AG04450 (cell line): Measurements from ENCODE around the gene GRHL1. TPM values are rescaled to one million over a fixed set of nuclear protein-coding genes. Genes with fewer than 3 reads are reported as not detected.

Experiments used
- CTCF ChIA-PET: fragments of 300-600, 350-600 bp; formaldehyde crosslinking; extraction: SDS; loops from one replicate; lab custom pipeline; 2022; ENCODE audit warnings: antibody characterized with exemption, inconsistent platforms; lab: Charles Lee
- POLR2A ChIA-PET: fragments of 350-600 bp; formaldehyde crosslinking; extraction: SDS; loops from one replicate; lab custom pipeline; 2021; ENCODE audit warnings: antibody characterized with exemption, inconsistent platforms; lab: Yijun Ruan, JAX
- DNase-seq: peaks from one replicate; pipeline ENCODE4 v3.0.0-alpha.2; 2011; ENCODE audit warnings: low read depth, low spot score
- H3K27ac ChIP-seq: one replicate; pipeline ENCODE4 v1.5.1; 2012; ENCODE audit warnings: low read depth, low read length, control low read depth
- H3K27me3 ChIP-seq: one replicate; pipeline ENCODE4 v1.6.0; 2012; ENCODE audit warnings: low read length; ENCODE audit not compliant: control insufficient read depth, insufficient read depth
- H3K4me3 ChIP-seq: 2 replicates; pipeline ENCODE4 v1.5.1; 2011; ENCODE audit warnings: mild to moderate bottlenecking, low read depth, low read length, control low read depth
- H3K9me3 ChIP-seq: 2 replicates; pipeline ENCODE4 v1.5.1; 2012; ENCODE audit warnings: low read length; ENCODE audit not compliant: control insufficient read depth, insufficient read depth
- polyA plus RNA-seq: library from polyadenylated mRNA; depleted of rRNA; stranded (reverse); fragments of >200 nt; gene quantifications from 2 replicates; pipeline ENCODE4 v1.2.3, GENCODE V29; 2011
- TF ChIP-seq, protein P1 (sequence below): IDR thresholded peaks from 2 replicates; pipeline ENCODE4 v1.5.1; 2011; ENCODE audit warnings: low read depth, low read length, control low read depth, inconsistent platforms

GRHL1 gene
- polyA plus RNA-seq, 1 experiment = 0.64 TPM

DNA sequence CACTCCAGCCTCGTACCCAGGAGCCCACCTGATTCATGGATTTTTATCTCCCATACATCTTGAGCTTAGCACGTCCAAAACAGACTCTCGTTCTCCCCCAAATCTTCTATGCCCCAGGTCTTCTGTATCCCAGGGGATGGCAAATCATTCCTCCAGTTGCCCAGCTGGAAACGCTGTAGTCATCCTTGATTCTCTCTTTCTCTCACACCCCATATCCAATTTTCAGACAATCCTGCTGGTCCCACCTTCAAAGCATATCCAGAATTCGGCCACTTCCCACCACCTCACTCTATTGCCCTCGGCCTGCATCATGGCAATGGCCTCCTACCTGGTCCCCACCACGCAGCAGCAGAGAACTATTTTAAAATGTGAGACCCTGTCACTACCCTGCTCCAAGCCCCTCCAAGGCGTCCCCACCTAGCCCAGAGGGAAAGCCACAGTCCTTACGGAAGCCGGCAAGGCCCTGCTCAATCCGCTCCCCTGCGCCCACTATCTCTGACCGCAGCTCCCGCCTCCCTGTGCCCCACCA lies 1.4 kb upstream of the GRHL1 start:
- ChIA-PET POLR2A (no interaction called here), CTCF (interaction anchor here (0.6 to 1.0 kb wide), 3 partner anchors 20 to 135 kb away, joined by 3 read pairs; no protein-coding TSS in a partner anchor)
- no peak for DNase-seq
- H3K27me3 ChIP-seq = peaks cover 28% of the 10 kb centered on the region
- no peak overlapping the region for H3K27ac ChIP-seq
- H3K9me3 ChIP-seq = no peaks in the 10 kb centered on the region; the same call in 1 of the 2 replicates
- TF ChIP-seq, protein P1, sequence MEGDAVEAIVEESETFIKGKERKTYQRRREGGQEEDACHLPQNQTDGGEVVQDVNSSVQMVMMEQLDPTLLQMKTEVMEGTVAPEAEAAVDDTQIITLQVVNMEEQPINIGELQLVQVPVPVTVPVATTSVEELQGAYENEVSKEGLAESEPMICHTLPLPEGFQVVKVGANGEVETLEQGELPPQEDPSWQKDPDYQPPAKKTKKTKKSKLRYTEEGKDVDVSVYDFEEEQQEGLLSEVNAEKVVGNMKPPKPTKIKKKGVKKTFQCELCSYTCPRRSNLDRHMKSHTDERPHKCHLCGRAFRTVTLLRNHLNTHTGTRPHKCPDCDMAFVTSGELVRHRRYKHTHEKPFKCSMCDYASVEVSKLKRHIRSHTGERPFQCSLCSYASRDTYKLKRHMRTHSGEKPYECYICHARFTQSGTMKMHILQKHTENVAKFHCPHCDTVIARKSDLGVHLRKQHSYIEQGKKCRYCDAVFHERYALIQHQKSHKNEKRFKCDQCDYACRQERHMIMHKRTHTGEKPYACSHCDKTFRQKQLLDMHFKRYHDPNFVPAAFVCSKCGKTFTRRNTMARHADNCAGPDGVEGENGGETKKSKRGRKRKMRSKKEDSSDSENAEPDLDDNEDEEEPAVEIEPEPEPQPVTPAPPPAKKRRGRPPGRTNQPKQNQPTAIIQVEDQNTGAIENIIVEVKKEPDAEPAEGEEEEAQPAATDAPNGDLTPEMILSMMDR = no peak
- no peak overlapping the region for H3K4me3 ChIP-seq

DNA sequence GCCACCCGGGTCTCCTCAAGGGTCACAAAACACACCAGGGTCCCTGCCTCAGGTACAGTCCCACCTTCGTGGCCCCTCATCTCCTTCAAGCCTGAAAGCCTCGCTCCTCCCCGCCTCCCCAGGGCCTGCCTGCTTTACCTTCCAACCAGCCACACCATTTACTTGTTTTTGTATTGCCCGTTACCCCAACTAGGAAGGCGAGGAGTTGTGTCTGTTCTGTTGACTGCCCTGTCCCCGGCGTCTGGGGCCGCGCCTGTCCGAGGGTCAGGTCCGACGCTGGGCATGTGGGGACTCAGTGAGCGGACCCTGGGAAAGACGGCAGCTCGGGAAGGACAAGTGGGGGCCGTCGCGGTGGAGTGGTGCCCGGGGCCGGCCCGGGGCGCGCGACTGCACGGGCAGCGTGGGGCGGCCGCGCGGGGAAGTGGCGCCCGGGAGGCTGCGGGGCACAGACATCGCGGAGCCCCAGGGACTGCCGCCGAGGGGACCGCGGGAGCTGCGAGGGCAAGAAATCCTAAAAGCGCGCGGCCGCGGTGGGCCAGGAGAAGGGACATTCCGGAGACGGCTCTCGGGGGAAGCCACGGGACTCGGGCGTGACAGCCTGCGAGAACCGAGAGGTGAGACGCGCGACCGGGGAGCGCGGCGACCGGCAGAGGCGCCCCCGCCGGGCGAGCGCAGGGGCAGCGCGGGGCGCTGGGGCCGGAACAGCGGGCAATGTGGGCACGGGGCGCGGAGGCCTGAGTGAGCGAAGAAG lies 797 bp upstream of the GRHL1 start:
- Histone ChIP-seq H3K27ac (no peak overlapping the region), H3K4me3 (peak overlapping the region; percentile 59), H3K9me3 (no peaks in the 10 kb centered on the region; the same call in 1 of the 2 replicates), H3K27me3 (peaks cover 31% of the 10 kb centered on the region)
- POLR2A ChIA-PET = no interaction called here
- CTCF ChIA-PET = interaction anchor here (0.6 to 1.0 kb wide), 4 partner anchors 21 to 136 kb away, joined by 3 to 5 read pairs (median 3); no protein-coding TSS in a partner anchor
- DNase-seq = no peak
- TF ChIP-seq, protein P1 = no peak

DNA sequence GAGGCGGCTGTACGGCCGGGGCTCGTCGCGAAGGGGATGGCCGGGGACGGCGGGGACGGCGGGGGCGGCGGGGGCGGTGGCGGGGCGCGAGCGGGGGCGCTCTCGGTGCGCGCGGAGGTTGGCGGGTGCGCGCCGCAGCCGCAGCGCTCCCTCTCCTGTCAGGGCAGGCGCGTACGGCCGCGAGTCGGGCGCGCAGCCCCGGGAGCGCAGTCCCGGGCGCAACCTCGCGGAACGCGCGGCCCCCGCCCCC lies 296 bp upstream of the GRHL1 start:
- no peak for DNase-seq
- ChIA-PET CTCF (interaction anchor here (1.0 kb wide), 1 partner anchor 33 kb away, joined by 3 read pairs; no protein-coding TSS in a partner anchor), POLR2A (no interaction called here)
- TF ChIP-seq, protein P1 = no peak
- H3K27me3 ChIP-seq = peaks cover 28% of the 10 kb centered on the region
- H3K9me3 ChIP-seq = no peaks in the 10 kb centered on the region; the same call in 1 of the 2 replicates
- H3K27ac ChIP-seq = no peak overlapping the region
- peak overlapping the region; percentile 59 for H3K4me3 ChIP-seq

DNA sequence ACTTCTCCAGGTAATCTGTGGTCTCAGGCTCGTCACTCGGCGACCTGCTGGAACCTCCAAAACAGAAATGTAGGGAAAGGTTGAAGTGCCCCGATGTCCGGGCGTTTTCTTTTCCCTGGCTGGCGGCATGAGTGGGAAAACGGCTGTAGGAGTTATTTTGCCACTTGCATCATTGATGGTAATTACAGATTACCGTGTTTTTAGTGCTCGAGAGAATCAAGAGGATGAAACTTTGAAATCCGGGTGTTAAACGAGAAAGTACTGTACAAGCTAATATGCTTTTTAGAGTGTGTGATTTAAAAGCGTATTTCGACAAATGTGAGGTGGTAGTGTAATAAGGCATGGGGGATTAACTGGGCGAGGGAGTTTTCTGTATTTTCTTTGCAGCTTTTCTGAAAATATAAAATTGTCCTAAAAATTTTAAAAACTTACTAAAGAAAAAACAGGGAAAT lies 819 bp downstream of the GRHL1 start:
- peaks cover 28% of the 10 kb centered on the region for H3K27me3 ChIP-seq
- no peaks in the 10 kb centered on the region; the same call in 1 of the 2 replicates for H3K9me3 ChIP-seq
- no peak for DNase-seq
- ChIA-PET POLR2A (no interaction called here), CTCF (no interaction called here)
- TF ChIP-seq, protein P1 = no peak
- H3K4me3 ChIP-seq = peak overlapping the region; percentile 62
- no peak overlapping the region for H3K27ac ChIP-seq

DNA sequence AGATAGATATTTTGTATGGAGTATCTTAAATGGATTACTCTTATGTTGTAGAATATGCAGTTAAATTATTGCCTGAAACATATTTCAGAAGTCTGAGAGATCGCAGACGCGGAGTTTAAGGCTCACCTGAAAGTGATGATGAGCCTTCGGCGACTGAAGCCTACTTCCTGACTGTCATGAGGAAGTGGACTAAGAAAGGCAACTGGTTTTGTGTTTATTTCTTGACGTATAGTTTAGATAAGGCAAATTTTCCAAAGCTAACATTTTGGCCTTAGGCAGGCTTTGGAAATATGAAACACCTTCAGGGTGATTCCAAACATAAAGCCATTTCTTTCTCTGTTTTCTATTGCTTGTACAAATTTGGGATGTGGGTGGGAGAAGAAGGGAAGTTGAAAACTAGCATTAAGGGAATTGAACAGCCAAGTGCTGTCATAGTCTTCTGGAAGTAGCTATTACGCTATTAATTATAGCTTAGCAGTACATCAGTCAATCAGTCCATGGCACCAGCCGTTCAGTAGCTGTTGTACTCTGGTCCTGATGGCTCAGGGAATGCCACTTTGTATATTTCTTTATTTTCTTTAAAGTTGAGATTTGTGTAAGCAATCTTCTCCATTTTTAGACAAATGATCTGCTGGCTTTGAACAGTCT lies 1.5 kb downstream of the GRHL1 start:
- ChIA-PET POLR2A (no interaction called here), CTCF (no interaction called here)
- no peak overlapping the region for H3K27ac ChIP-seq
- TF ChIP-seq, protein P1 = no peak
- H3K27me3 ChIP-seq = peaks cover 28% of the 10 kb centered on the region
- no peak for DNase-seq
- no peak overlapping the region for H3K4me3 ChIP-seq
- H3K9me3 ChIP-seq = no peaks in the 10 kb centered on the region; the same call in 1 of the 2 replicates
